Measurements from ENCODE around the gene CFI.

- TF ChIP-seq TAF1 (IDR thresholded peaks at IDR 0.05; ENCODE audit: borderline replicate concordance, insufficient read depth, low read length), result no peak
- TF ChIP-seq POLR2AphosphoS5 (IDR thresholded peaks at IDR 0.05; ENCODE audit: low read depth, low read length), result no peak
- TF ChIP-seq REST (IDR thresholded peaks at IDR 0.05; ENCODE audit: insufficient read depth in 1 of 2, low read depth in 2 of 2, low read length in 2 of 2), result no peak
These were observed 68.1 kb downstream of the CFI start for GRCh38 chr4:109733728-109734127.

All from PFSK-1 (cell line).